Thoracic aorta (tissue), 2 donors: Measurements from ENCODE around the gene TBX4. TPM values are rescaled to one million over a fixed set of nuclear protein-coding genes. Genes with fewer than 3 reads are reported as not detected.
"Not testable (repeated sequence)": the region's sequence is repeated elsewhere in the genome, so short reads cannot be mapped to it uniquely, and the experiment has no call there.

Source experiments
- ATAC-seq: fragments of 150-250 bp; one replicate; pipeline ENCODE4 v1.8.0; 2017; ENCODE audit warnings: low read depth; ENCODE audit not compliant: insufficient number of reproducible peaks, low FRiP score
- DNase-seq: peaks from one replicate; pipeline ENCODE4 v3.0.0-alpha.2; 2020; ENCODE audit warnings: low spot score
- H3K27ac ChIP-seq, 2 donors: fragments of 200-600 bp; sonication (generic); 1 replicate in 1 of 2; 2 replicates in 1 of 2; pipeline ENCODE4 v1.5.1; 2016; ENCODE audit warnings: mild to moderate bottlenecking in 2 of 2, moderate library complexity in 2 of 2
- H3K27me3 ChIP-seq: fragments of 200-600 bp; sonication (generic); replicated peaks from 2 replicates; pipeline ENCODE4 v1.6.0; 2016; ENCODE audit warnings: mild to moderate bottlenecking; ENCODE audit not compliant: insufficient read depth
- H3K36me3 ChIP-seq: fragments of 200-600 bp; sonication (generic); one replicate; pipeline ENCODE4 v1.5.1; 2016
- H3K4me1 ChIP-seq, 2 donors: fragments of 200-600 bp; sonication (generic); 1 replicate in 1 of 2; 2 replicates in 1 of 2; pipeline versions ENCODE4 v1.5.1 to v1.6.0; 2016; ENCODE audit warnings: low read depth in 2 of 2, mild to moderate bottlenecking in 1 of 2; ENCODE audit not compliant: control insufficient read depth in 1 of 2
- H3K4me3 ChIP-seq: fragments of 200-600 bp; sonication (generic); 2 replicates; pipeline ENCODE4 v1.5.1; 2016; ENCODE audit warnings: mild to moderate bottlenecking
- H3K9me3 ChIP-seq: fragments of 200-600 bp; sonication (generic); 2 replicates; pipeline ENCODE4 v1.5.1; 2016
- total RNA-seq, 2 donors: library from RNA; depleted of rRNA; stranded (reverse); fragments of >200 nt; gene quantifications; one replicate each; pipeline versions ENCODE4 v1.1.0 to v1.2.3, GENCODE V29; 2016
- TF ChIP-seq, protein P1 (sequence below): fragments of 200-600 bp; sonication (generic); IDR thresholded peaks from one replicate; pipeline ENCODE4 v1.5.1; 2019; ENCODE audit warnings: antibody characterized with exemption

The TBX4 gene
- total RNA-seq, 2 donors from 2014 or later, result not detected

DNA sequence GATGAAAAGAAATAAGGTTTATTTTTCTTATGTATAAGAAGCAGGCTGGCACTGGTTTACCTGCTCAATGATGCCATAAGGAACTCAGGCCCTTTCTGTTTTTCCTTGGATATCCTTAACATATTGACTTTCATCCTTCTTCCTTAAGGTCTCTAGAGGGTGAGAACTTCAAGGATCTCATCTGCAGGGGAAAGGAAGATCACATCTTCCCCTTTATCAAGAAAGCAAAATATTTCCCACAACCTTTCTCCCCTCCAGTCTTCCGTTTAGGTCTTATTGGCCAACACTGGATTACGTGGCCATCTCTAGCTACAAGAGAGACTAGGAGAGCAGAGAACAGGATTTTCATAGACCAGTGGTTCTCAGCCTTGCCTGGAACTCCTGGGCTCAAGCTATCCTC, 4.2 kb upstream of the TBX4 start:
- Histone ChIP-seq H3K36me3 (no peaks in the 10 kb centered on the region), H3K27me3 (peaks cover 9% of the 10 kb centered on the region), H3K4me1 (peaks cover 9 to 16% of the 10 kb centered on the region in 2 donors), H3K4me3 (no peak overlapping the region), H3K27ac (no peak overlapping the region), H3K9me3 (no peaks in the 10 kb centered on the region)
- ATAC-seq (no peak), DNase-seq (no peak)
- TF ChIP-seq, protein P1, sequence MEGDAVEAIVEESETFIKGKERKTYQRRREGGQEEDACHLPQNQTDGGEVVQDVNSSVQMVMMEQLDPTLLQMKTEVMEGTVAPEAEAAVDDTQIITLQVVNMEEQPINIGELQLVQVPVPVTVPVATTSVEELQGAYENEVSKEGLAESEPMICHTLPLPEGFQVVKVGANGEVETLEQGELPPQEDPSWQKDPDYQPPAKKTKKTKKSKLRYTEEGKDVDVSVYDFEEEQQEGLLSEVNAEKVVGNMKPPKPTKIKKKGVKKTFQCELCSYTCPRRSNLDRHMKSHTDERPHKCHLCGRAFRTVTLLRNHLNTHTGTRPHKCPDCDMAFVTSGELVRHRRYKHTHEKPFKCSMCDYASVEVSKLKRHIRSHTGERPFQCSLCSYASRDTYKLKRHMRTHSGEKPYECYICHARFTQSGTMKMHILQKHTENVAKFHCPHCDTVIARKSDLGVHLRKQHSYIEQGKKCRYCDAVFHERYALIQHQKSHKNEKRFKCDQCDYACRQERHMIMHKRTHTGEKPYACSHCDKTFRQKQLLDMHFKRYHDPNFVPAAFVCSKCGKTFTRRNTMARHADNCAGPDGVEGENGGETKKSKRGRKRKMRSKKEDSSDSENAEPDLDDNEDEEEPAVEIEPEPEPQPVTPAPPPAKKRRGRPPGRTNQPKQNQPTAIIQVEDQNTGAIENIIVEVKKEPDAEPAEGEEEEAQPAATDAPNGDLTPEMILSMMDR, result no peak

DNA sequence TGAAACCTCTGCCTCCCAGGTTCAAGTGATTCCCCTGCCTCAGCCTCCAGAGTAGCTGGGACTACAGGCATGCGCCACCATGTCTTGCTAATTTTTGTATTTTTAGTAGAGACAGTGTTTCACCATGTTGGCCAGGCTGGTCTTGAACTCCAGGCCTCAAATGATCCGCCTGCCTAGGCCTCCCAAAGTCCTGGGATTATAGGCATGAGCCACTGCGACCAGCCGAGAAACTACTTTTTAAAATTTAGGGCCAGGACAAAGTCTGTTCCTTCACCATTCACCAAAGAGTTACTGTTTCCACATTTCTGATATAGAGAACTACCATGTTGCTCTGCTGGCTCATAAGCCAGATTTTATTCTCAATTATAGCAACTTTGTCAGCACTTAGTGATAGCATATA, 3.1 kb upstream of the TBX4 start:
- H3K4me3 ChIP-seq, ATAC-seq, H3K9me3 ChIP-seq, DNase-seq, H3K36me3 ChIP-seq, H3K27ac ChIP-seq: not testable (repeated sequence)
- H3K27me3 ChIP-seq, result peaks cover 15% of the 10 kb centered on the region
- H3K4me1 ChIP-seq, result peaks cover 9 to 16% of the 10 kb centered on the region in 2 donors

DNA sequence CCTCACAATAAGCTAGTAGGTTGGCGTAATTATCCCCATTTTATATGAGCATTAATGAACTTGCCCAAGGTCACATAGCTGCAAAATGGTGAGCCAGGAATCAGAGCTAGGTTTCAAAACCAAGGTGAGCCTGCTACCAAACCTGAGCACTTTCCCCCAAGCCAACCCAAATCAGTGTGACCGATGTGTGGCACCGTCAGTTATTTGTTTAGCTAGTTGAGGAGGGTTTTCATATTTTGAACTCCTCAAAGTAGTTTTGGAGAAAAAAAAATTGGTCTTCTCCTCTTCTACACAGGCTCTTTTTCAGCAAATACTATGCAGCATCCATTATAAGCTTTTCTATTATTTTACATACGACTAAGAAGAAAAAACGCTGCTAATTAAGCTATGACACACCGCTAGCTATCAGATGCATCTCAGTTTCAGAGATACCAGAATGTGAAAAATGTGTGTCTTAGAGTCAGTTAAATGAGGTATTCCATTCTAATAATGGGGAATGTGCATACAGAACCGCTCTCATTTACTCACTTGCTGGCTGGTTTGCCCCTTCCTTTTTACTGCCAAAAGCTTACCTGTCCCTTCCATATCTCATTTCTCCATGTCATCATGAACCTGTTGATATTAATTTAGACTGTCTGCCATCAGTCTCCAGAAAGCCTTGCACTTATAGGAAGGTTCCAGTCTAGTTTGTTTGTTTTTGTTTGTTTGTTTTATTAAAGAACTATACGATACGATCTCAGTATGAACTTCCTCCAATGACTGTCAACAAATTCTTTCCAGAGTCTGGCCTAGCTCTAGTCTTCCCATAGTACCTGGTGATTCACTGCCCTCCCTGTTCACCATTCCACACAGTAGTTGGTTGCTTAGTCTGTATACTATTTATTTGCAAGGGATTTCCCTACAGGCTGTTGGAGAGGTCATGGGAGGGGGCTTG, 2.2 kb upstream of the TBX4 start:
- TF ChIP-seq, protein P1, result no peak
- H3K27me3 ChIP-seq, result peaks cover 23% of the 10 kb centered on the region

DNA sequence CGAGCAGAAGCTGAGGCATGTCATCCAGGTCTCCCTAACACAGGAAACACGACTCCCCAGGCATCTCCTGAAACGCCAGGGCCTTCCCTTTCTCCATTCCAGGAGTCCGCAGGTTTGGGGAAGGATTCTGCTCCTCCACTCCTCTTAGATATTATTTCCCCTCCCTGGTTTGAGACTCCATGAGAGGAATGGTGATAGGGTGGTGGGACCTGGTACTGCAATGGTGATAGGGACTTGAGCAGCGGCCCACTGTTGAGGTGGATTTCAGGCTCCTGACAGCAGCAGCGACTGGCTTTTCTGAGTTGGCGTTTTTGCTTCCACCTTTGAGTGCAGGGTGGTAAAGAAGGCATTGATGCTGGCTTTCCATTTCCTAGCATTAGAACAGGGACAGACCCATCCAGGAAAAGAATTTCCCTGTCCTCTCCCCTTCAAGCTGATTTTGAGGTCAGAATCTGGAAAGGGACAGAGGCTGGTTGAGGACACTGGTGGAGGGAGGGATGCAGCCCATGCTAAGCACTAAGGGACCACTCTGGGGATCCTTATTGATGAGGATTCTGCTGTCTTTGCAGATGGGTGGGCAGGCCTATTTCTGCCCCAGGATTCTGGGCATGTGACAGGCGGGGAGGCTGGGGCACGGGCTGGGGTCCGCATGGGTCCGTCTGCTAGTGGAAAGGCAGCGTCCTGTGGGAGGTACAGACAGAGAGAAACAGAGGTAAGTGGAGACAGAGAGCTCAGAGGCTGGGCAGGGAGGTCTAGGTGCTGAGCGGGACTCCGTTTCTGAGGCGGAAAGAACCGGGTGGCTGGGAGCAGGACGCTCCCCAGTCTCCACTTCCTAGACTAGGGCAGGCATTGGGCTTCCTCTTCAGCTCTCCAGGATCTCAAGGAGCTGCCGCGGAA, 1.3 kb upstream of the TBX4 start:
- H3K4me3 ChIP-seq, result peak overlapping the region; percentile 68
- TF ChIP-seq, protein P1, result no peak
- no peaks in the 10 kb centered on the region for H3K9me3 ChIP-seq
- H3K27ac ChIP-seq, result no peak overlapping the region
- no peaks in the 10 kb centered on the region for H3K36me3 ChIP-seq
- peaks cover 29% of the 10 kb centered on the region for H3K27me3 ChIP-seq
- DNase-seq (no peak), ATAC-seq (no peak)
- peaks cover 9 to 22% of the 10 kb centered on the region in 2 donors for H3K4me1 ChIP-seq

More for the DNA sequence above, 2.2 kb upstream of the TBX4 start:
- DNase-seq (no peak), ATAC-seq (no peak)
- H3K36me3 ChIP-seq, result no peaks in the 10 kb centered on the region
- H3K9me3 ChIP-seq, result no peaks in the 10 kb centered on the region
- H3K4me3 ChIP-seq, result no peak overlapping the region
- no peak overlapping the region for H3K27ac ChIP-seq
- peaks cover 9 to 22% of the 10 kb centered on the region in 2 donors for H3K4me1 ChIP-seq

DNA sequence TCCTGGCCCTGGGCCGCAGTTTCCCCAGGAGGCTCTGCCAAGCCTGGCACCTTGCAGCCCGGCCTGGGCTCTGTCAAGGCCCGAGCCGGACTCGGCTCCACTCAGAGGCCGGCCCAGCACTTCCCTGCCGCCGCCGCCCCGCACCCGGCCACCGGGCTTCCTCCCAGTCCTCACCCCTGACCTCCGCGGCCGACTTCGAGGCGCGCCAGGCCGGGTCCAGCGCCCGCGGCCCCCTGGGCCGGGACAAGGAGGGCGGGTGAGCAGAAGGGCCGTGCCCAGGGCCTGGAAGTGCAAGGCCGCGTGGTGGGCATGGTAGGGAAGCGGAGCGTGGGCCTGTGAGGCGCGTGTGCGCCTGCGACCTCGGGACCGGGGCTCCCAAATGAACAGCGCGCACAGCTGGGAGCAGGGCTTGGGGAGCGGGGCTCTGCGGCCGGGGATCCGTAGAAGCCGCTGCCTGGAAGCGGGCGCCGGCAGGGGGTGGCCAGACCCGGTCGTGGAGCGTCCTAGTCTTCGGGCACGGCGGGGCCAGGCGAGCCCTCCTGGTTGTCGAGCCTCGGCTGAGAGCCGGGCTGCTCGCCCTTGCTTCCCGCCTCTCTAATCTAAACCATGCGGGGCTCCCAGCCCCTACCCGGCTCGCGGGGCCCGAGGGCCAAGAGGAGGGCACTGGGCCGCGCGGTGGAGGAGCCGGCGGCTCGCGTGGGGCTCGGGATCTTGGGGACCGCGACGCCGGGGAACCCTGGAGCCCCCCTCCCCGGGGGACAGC, 503 bp upstream of the TBX4 start:
- ATAC-seq, result no peak

More for the DNA sequence above, 503 bp upstream of the TBX4 start:
- H3K4me3 ChIP-seq, result peak overlapping the region; percentile 68
- no peaks in the 10 kb centered on the region for H3K36me3 ChIP-seq
- H3K27ac ChIP-seq, result no peak overlapping the region
- peaks cover 30% of the 10 kb centered on the region for H3K27me3 ChIP-seq
- TF ChIP-seq, protein P1, result no peak
- H3K4me1 ChIP-seq, result peaks cover 9 to 22% of the 10 kb centered on the region in 2 donors
- H3K9me3 ChIP-seq, result no peaks in the 10 kb centered on the region
- no peak for DNase-seq
